Mucosa of rectum (tissue), 2 donors: Measurements from ENCODE around the gene ANTKMT.

Experiments used
- H3K27ac ChIP-seq, 2 donors: one replicate each; pipeline ENCODE4 v1.7.0; 2013; ENCODE audit warnings: inconsistent platforms in 2 of 2, low read depth in 2 of 2, low read length in 2 of 2
- H3K27me3 ChIP-seq, 2 donors: one replicate each; pipeline ENCODE4 v1.7.0; 2013; ENCODE audit warnings: low read length in 2 of 2; ENCODE audit not compliant: control insufficient read depth in 2 of 2, insufficient read depth in 2 of 2
- H3K36me3 ChIP-seq, 2 donors: one replicate each; pipeline ENCODE4 v1.7.0; 2013; ENCODE audit warnings: low read length in 2 of 2; ENCODE audit not compliant: control insufficient read depth in 2 of 2, insufficient read depth in 2 of 2
- H3K4me1 ChIP-seq, 2 donors: one replicate each; pipeline ENCODE4 v1.7.0; 2013; ENCODE audit warnings: low read length in 2 of 2, mild to moderate bottlenecking in 1 of 2; ENCODE audit not compliant: control insufficient read depth in 2 of 2, insufficient read depth in 2 of 2
- H3K4me3 ChIP-seq, 2 donors: one replicate each; pipeline ENCODE4 v1.7.0; 2013; ENCODE audit warnings: low read length in 2 of 2
- H3K9ac ChIP-seq, 2 donors: one replicate each; pipeline ENCODE4 v1.7.0; 2013; ENCODE audit warnings: low read length in 2 of 2, low read depth in 1 of 2, mild to moderate bottlenecking in 1 of 2
- H3K9me3 ChIP-seq, 2 donors: one replicate each; pipeline ENCODE4 v1.7.0; 2013; ENCODE audit warnings: low read length in 2 of 2; ENCODE audit not compliant: control insufficient read depth in 2 of 2
- donor health status: healthy.
- donor health status: Normal muscosa, but diverticular disease.

The ANTKMT gene

GRCh38 chr16:681746-682427 is 39.1 kb upstream of the ANTKMT start:
- H3K36me3 ChIP-seq, result peaks cover 12 to 23% of the 10 kb centered on the region in 2 donors
- no peaks in the 10 kb centered on the region for H3K27me3 ChIP-seq
- H3K9ac ChIP-seq, result no peak overlapping the region
- no peak overlapping the region for H3K27ac ChIP-seq
- peaks cover 43 to 44% of the 10 kb centered on the region in 2 donors for H3K4me1 ChIP-seq
- H3K4me3 ChIP-seq, result peak overlapping the region; percentile 82 to 84
- H3K9me3 ChIP-seq, result no peaks in the 10 kb centered on the region

- peak overlapping the region in 1 of 2 donors; percentile 69 for H3K9ac ChIP-seq
- H3K36me3 ChIP-seq, result peaks cover 12 to 23% of the 10 kb centered on the region in 2 donors
- peaks cover 37 to 38% of the 10 kb centered on the region in 2 donors for H3K4me1 ChIP-seq
- H3K27me3 ChIP-seq, result no peaks in the 10 kb centered on the region
- peak overlapping the region; percentile 68 to 78 for H3K4me3 ChIP-seq
- H3K27ac ChIP-seq, result no peak overlapping the region
- H3K9me3 ChIP-seq, result no peaks in the 10 kb centered on the region
These were observed 38.2 kb upstream of the ANTKMT start for GRCh38 chr16:682493-683395.

- Histone ChIP-seq H3K27ac (peak overlapping the region; percentile 63 to 82), H3K4me3 (peak overlapping the region; percentile 68 to 78), H3K9ac (peak overlapping the region; percentile 41 to 69), H3K4me1 (peaks cover 37 to 38% of the 10 kb centered on the region in 2 donors), H3K9me3 (no peaks in the 10 kb centered on the region), H3K36me3 (peaks cover 12 to 23% of the 10 kb centered on the region in 2 donors), H3K27me3 (no peaks in the 10 kb centered on the region)
These were observed 37.4 kb upstream of the ANTKMT start for GRCh38 chr16:683396-684070.

DNA sequence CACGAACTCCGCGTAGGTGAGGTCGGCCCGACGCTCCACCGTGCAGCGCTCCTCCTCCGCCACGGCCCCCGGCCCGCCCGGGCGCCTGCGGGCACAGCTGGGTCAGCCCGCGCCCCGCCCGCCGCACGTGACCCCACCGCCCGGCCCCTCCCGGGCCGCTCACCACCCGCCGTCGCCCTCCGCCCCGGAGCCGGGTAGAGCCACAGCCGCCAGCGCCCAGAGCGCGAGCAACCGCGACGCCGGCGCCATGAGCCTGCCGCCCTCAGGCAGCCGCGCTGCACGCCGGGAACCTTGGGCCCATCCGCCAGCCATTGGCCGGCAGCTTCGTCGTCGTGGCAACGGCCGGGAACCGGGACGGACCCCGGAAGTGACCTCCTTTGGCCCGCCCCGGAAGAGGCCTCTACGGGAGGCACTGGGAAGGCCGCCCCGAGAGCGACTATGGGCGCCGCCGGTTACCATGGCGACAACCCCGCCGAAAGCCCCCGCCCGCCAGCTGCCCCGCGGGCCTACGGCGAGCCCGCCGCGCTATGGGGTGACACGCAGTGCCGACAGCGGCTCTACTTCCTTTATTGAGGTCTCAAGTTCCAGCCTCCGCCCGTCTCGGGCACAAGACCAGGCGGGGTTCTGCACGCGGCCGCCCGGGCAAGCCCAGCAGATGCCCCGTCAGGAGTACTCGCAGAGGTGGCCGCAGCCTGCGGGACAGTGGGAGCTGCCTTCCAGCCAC is 36.7 kb upstream of the ANTKMT start, which contains the start of gene JMJD8:
JMJD8 (minus strand) TSS at position 264 of the 724 bp plus-strand sequence; CDS start at position 249, 15 bp downstream.
- H3K9me3 ChIP-seq, result no peaks in the 10 kb centered on the region
- H3K4me1 ChIP-seq, result peaks cover 36 to 41% of the 10 kb centered on the region in 2 donors
- H3K27ac ChIP-seq, result peak within 1 kb of the TSS; percentile 81 to 82
- no peaks in the 10 kb centered on the region for H3K27me3 ChIP-seq
- H3K4me3 ChIP-seq, result peak within 1 kb of the TSS; percentile 74 to 78
- peak within 1 kb of the TSS; percentile 41 to 70 for H3K9ac ChIP-seq
- peaks cover 12 to 23% of the 10 kb centered on the region in 2 donors for H3K36me3 ChIP-seq

GRCh38 chr16:684961-685696 is 35.8 kb upstream of the ANTKMT start:
- Histone ChIP-seq H3K9ac (no peak overlapping the region), H3K36me3 (peaks cover 12 to 23% of the 10 kb centered on the region in 2 donors), H3K4me1 (peaks cover 38 to 44% of the 10 kb centered on the region in 2 donors), H3K9me3 (no peaks in the 10 kb centered on the region), H3K27me3 (no peaks in the 10 kb centered on the region), H3K27ac (no peak overlapping the region), H3K4me3 (peak overlapping the region in 1 of 2 donors; percentile 78)

- H3K4me1 ChIP-seq, result peaks cover 38 to 41% of the 10 kb centered on the region in 2 donors
- H3K27ac ChIP-seq, result no peak overlapping the region
- peaks cover 12 to 23% of the 10 kb centered on the region in 2 donors for H3K36me3 ChIP-seq
- H3K9ac ChIP-seq, result no peak overlapping the region
- H3K9me3 ChIP-seq, result no peaks in the 10 kb centered on the region
- no peaks in the 10 kb centered on the region for H3K27me3 ChIP-seq
- H3K4me3 ChIP-seq, result no peak overlapping the region
These were observed 35.0 kb upstream of the ANTKMT start for GRCh38 chr16:685967-686366.

DNA sequence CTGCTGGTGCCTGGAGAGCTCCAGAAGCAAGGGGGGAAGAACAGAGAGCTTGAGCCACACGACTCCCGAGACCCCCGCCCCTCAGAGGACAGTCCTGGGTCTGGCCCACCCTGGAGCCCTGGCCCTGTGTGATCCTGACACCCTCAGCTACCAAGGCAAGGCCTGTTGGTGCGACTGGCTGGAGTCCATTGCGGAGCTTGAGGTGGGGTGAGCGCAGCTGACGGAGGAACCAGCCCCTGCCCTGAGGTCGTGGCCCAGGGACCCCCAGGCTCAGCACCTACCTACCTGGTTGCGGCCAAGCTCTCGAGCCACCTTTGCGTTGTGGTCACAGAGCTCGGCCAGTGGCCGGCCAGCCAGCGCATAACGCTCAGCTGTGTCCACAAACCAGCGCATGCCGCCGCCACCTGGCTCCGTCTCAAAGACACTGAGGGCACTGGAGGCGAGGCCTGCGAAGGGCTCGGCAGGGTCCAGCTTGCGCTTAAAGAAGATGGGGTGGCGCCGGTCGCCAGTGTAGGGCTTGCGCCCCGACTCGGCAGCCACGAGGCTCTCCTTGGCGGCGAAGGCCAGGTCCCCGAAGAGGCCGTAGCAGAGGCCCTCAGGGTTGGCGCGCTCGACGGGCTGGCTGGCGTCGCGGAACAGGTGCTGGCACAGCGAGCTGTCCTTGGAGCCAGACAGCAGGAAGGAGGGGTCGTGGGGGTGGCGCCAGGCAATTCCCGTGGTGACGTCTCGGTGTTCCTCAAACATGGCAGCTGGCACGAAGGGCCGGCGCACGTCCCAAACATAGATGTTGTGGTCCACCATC is 34.3 kb upstream of the ANTKMT start:
- Histone ChIP-seq H3K4me3 (no peak overlapping the region), H3K27me3 (no peaks in the 10 kb centered on the region), H3K36me3 (peaks cover 8 to 19% of the 10 kb centered on the region in 2 donors), H3K9ac (no peak overlapping the region), H3K9me3 (no peaks in the 10 kb centered on the region), H3K27ac (no peak overlapping the region), H3K4me1 (peaks cover 32 to 34% of the 10 kb centered on the region in 2 donors)

DNA sequence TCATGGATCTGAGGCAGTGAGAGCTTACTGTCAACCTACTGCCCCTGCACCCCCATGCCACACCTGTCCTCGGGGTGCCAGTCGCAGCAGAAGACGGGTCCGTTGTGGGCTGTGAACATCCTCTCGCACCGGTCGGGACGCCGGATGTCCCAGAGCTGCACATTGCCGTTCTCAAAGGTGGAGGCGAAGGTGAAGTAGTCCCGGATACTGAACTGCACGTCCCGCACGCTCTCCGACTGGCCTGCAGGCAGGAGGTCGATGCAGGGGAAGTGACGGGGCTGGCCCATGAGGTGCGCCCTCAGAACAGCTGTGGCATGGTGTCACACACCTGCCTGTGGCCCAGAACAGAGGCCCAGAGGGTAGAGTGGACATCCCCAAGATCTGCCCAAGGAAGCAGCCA is 33.4 kb upstream of the ANTKMT start:
- Histone ChIP-seq H3K9me3 (no peaks in the 10 kb centered on the region), H3K4me3 (no peak overlapping the region), H3K27ac (no peak overlapping the region), H3K27me3 (no peaks in the 10 kb centered on the region), H3K36me3 (peaks cover 0 to 11% of the 10 kb centered on the region in 2 donors), H3K4me1 (peaks cover 25 to 27% of the 10 kb centered on the region in 2 donors), H3K9ac (no peak overlapping the region)
